ENCODE measurements around the gene ETF1. TPM values are rescaled to one million over a fixed set of nuclear protein-coding genes. Genes with fewer than 3 reads are reported as not detected.

The ETF1 gene
- total and polyA plus RNA-seq, 9 of the 15 experiments (the other 6 are each of a cell fraction or from before 2014, with no cell fraction given): 53.7 to 209 (median 164) TPM

DNA sequence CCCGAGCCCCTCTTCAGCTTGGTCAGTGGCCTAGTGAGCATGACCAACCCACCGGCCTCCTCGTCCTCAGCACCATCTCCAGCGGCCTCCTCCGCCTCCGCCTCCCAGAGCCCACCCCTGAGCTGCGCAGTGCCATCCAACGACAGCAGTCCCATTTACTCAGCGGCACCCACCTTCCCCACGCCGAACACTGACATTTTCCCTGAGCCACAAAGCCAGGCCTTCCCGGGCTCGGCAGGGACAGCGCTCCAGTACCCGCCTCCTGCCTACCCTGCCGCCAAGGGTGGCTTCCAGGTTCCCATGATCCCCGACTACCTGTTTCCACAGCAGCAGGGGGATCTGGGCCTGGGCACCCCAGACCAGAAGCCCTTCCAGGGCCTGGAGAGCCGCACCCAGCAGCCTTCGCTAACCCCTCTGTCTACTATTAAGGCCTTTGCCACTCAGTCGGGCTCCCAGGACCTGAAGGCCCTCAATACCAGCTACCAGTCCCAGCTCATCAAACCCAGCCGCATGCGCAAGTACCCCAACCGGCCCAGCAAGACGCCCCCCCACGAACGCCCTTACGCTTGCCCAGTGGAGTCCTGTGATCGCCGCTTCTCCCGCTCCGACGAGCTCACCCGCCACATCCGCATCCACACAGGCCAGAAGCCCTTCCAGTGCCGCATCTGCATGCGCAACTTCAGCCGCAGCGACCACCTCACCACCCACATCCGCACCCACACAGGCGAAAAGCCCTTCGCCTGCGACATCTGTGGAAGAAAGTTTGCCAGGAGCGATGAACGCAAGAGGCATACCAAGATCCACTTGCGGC is 75.9 kb downstream of the ETF1 start (continued):
- TF ChIP-seq, protein P1, sequence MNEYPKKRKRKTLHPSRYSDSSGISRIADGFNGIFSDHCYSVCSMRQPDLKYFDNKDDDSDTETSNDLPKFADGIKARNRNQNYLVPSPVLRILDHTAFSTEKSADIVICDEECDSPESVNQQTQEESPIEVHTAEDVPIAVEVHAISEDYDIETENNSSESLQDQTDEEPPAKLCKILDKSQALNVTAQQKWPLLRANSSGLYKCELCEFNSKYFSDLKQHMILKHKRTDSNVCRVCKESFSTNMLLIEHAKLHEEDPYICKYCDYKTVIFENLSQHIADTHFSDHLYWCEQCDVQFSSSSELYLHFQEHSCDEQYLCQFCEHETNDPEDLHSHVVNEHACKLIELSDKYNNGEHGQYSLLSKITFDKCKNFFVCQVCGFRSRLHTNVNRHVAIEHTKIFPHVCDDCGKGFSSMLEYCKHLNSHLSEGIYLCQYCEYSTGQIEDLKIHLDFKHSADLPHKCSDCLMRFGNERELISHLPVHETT (CRISPR knock-in tag; conservative IDR thresholded peaks at IDR 0.05 in 1 of 2, IDR thresholded peaks at IDR 0.05 in 1 of 2): no peak
- TF ChIP-seq ARID2 (IDR thresholded peaks at IDR 0.05) (no peak), NELFE (IDR thresholded peaks at IDR 0.05; ENCODE audit: insufficient read depth, insufficient read length) (no peak), CTBP1 (IDR thresholded peaks at IDR 0.05; ENCODE audit: borderline replicate concordance) (no peak), MCM5 (IDR thresholded peaks at IDR 0.05; ENCODE audit: low read depth) (no peak), FOXA3 (CRISPR knock-in tag; conservative IDR thresholded peaks at IDR 0.05 in 1 of 2, IDR thresholded peaks at IDR 0.05 in 1 of 2) (peak in 1 of 2 experiments; percentile 16; a peak in 1 of 4 replicates), ESRRB (CRISPR knock-in tag; IDR thresholded peaks at IDR 0.05; ENCODE audit: borderline replicate concordance) (no peak), HSF4 (CRISPR knock-in tag; IDR thresholded peaks at IDR 0.05; ENCODE audit: borderline replicate concordance) (no peak), ZNF311 (CRISPR knock-in tag; IDR thresholded peaks at IDR 0.05) (no peak), CEBPG (CRISPR knock-in tag; IDR thresholded peaks at IDR 0.05) (no peak), CEBPG (tag; conservative IDR thresholded peaks at IDR 0.05 in 1 of 2, IDR thresholded peaks at IDR 0.05 in 1 of 2) (no peak), CC2D1A (IDR thresholded peaks at IDR 0.05) (no peak), ZNF23 (CRISPR knock-in tag; IDR thresholded peaks at IDR 0.05) (no peak), ZNF121 (CRISPR knock-in tag; conservative IDR thresholded peaks at IDR 0.05) (no peak), ZNF124 (CRISPR knock-in tag; IDR thresholded peaks at IDR 0.05) (no peak), ZNF766 (CRISPR knock-in tag; conservative IDR thresholded peaks at IDR 0.05) (no peak), ZBTB8A (IDR thresholded peaks at IDR 0.05; ENCODE audit: partially characterized antibody) (no peak), TBL1XR1 (IDR thresholded peaks at IDR 0.05; ENCODE audit: low read length in 2 of 2) (0 out of 4 replicates have a peak, but pooled peaks of 1 of the 2 experiments have one; percentile 2), ZNF239 (CRISPR knock-in tag; IDR thresholded peaks at IDR 0.05) (no peak), KLF10 (CRISPR knock-in tag; IDR thresholded peaks at IDR 0.05) (no peak), CREB1 (IDR thresholded peaks at IDR 0.05) (peak; percentile 3; the same call in 1 of the 2 replicates), CREB1 (CRISPR knock-in tag; IDR thresholded peaks at IDR 0.05) (peak; percentile 53), ZNF212 (CRISPR knock-in tag; IDR thresholded peaks at IDR 0.05) (no peak), SREBF1 (IDR thresholded peaks at IDR 0.05; ENCODE audit: borderline replicate concordance, low read depth, low read length) (no peak), HOXB6 (CRISPR knock-in tag; IDR thresholded peaks at IDR 0.05; ENCODE audit: borderline replicate concordance) (no peak), TARDBP (IDR thresholded peaks at IDR 0.05) (no peak), ZEB2 (IDR thresholded peaks at IDR 0.05) (no peak), NR1H2 (CRISPR knock-in tag; IDR thresholded peaks at IDR 0.05) (peak; percentile 22; the same call in 1 of the 2 replicates), NCOA4 (IDR thresholded peaks at IDR 0.05; ENCODE audit: partially characterized antibody) (no peak), FOXM1 (IDR thresholded peaks at IDR 0.05; ENCODE audit: low read depth) (no peak), FOXM1 (CRISPR knock-in tag; IDR thresholded peaks at IDR 0.05; ENCODE audit: low read depth) (peak; percentile 46; the same call in 1 of the 2 replicates), ZNF589 (CRISPR knock-in tag; IDR thresholded peaks at IDR 0.05; ENCODE audit: low read depth) (no peak)
